Hippocampal formation (tissue), 2 donors: ENCODE results near the gene DLG2.

Experiments used
- DNase-seq, 2 donors: peaks; one replicate each; lab custom pipeline; 2025; lab: John Stamatoyannopoulos, UW

DLG2 gene

GRCh38 chr11:83933008-83933407 lies 1694.1 kb downstream of the DLG2 start:
- DNase-seq: no peak

DNA sequence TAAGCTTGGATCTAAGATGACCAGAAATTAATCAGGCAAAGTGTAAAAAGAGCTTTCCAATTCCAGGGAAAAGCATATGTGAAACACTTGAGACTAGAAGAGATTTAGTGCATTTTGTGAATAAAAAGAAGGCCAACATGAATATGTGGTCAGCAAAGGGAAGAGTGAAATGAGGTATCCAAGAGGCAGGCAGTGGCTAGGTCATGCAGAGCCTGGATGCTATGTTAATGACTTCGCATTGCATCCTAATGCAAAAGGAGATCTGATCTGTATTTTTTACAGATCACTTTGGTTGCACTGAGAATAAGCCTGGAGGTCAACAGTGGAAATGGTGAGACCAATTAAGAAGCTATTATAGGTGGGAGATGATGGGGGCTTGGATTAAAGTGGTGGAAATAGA lies 1699.7 kb downstream of the DLG2 start:
- no peak for DNase-seq

DNA sequence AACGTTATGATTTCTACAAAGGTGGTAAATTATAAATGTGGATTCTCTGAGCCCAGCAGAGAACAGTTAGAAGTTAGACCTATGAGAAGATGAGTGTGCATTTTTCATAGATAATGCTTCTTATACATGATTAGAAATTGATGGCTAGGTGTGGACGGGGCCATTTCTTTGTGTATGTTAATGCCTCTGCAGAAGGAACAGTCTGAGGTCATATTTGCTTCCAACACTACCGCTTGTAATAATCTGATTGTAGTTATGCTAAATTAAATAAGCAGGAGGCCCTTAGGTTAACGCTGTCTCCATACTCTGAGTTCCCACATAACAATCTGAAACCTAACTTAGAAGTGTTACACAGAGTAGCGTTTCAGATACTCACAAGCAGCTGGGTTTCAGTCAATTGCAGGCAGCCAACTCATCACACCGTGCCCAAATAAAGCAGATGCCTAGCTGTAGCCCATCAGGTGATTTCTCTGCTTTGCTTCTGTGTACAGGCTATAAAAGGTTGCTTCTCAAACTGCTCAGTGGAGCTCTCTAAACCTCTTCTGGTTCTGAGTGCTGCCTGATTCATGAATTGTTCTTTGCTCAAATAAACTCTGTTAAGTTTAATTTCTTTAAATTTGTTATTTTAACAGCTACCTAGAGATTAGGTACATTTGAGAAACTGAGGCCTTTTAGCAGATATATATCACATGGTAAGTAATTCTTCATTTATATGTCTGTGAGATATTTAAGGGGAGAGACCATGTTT lies 1702.2 kb downstream of the DLG2 start:
- no peak for DNase-seq

GRCh38 chr11:83923961-83924360 lies 1703.2 kb downstream of the DLG2 start:
- DNase-seq: no peak

- DNase-seq: no peak
These were observed 1704.2 kb downstream of the DLG2 start for GRCh38 chr11:83922953-83923352.

DNA sequence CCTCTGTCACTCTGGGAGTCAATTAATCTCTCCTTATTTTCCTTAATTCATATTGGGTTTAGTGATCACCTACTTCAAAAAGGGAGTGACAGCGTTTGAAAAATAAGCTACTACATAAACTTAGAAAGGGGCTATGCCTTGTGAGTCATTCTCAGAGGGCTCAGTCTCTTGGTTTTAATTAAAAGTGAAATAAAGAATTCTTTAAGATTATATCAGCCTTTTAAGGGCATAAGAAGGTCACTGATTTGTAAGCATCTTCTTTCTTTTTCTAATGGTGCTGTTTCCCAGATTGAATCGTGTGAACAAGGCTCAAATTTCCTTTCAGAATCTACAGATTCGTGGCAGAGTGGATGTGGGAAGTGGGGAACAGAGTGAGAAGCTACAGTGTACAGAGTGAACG lies 1704.8 kb downstream of the DLG2 start:
- DNase-seq: no peak

- no peak for DNase-seq
These were observed 1705.5 kb downstream of the DLG2 start for GRCh38 chr11:83921447-83922192.

DNA sequence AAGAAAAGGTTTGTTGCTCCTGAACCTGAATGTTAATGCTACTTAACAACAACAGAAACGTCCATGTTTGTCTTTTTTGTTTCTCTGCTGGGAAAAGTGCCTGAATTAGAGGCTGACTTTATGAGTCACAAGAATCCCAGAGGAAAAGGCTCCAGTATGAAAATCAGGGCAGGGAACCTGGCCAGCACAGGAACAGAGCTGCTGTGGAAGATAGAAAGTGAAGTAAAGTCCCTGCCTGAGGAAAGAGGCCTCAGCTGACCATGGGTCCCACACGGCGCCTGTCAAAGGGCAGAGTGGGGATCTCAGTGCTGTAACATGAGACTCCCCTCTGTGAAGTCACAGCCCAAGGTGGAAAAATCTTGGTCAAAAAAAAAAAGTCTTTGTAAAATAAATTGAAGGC lies 1708.7 kb downstream of the DLG2 start:
- no peak for DNase-seq

GRCh38 chr11:83914995-83915394 lies 1712.1 kb downstream of the DLG2 start:
- no peak for DNase-seq

DNA sequence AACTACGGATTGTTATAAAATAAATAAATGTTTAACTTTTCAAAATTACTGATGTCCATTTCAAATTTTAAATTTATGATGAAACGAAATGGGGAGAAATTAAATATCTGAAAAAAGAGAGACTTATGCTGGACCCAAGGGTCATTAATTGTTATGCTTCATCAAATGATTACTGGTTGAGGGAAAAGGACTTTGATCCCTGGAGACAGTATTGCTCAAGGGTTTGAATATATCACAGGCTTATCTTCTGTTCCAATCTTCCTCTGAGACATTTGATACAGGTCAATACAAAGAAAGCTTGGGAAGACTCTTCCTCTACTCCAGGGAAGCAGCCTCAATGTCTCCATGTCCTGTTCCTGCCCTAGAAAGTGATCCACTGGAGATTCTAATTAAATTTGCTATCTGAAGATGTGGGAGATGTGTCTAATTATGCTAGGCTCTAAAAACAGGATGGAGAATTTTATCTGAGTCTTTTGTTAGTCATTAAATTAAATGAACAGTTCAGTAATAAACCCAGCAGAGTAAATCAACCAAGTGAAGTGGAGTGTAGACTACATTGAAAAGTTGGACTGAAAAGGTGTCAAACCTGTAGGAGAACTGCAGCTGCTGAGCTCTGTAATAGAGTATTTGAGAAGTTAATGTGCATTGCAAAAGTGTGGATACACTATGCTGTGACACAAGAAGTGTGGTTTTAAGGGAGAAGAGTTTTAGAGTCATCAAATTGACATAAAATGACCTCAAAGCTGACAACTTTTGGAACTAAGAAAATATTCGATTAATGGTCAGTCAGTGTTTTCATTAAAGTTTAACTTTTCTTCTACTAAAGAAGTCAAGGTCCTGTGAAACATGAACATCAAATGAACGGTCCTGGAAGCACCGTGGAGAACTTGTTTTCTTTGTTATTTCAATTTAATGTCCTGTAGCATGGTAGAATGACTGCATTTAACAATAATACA lies 1717.3 kb downstream of the DLG2 start:
- DNase-seq: no peak

DNA sequence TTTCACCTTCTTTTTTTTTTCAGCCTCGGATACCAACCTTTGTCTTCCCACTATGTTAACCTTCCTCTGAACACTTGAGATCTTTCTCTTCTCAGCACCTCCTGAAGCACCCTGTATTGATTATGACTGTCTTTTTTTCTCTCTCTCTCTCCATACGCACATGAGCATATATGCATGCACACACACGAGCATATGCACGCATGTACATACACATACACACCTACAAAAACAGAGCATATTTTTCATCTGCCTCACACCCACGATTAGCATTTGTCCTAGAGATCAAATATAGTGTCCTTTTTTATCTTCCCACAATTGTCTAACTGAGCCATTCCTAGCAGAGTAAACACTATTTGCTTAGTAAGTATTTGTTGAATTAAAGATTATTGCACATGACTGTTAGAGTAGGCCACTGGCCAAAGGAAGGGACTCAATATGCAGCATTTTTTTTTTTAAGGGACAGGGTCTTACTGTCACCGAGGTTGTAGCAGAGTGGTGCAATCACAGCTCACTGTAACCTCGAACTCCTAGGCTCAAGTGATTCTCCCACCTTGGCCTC lies 1718.8 kb downstream of the DLG2 start:
- no peak for DNase-seq

- no peak for DNase-seq
These were observed 1731.6 kb downstream of the DLG2 start for GRCh38 chr11:83895516-83895915.

DNA sequence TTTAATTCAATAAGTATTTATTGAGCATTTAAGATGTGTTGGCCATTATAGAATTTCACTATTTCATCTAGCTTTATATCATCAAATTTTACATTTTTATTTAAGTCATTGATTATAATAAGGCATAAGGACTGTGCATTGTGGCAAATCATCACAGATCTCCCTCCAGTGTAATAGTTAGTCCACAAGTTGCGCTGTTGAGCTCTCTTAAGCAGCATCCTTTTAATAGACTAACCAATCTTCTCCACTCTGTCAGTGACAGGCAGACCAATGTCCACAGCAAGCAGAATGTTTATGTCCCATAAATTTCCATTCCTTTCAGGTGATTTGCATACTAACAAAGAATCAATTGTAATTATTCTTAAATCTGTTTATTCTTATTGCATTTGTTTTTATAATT lies 1745.7 kb downstream of the DLG2 start:
- DNase-seq: no peak

DNA sequence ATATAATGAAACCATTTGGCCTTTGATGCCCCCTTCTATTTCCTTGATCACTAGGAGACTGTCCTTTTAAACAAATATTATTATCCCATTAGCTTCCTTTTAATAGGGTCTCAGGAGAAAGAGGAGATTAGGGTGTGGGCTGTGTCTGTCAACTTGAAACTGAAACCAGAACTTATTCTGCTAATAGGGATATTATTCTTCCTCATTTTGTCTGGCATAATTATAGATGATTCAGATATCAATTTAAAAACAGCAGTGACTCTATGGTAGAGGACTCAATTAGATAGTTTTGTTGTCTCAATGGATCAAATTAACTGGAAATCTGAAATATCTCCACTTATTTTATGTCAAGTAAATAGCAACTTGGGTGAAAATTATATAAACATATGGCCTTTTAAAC lies 1756.1 kb downstream of the DLG2 start:
- DNase-seq: no peak

GRCh38 chr11:83866655-83867054 lies 1760.5 kb downstream of the DLG2 start:
- DNase-seq: no peak

- DNase-seq: no peak
These were observed 1761.3 kb downstream of the DLG2 start for GRCh38 chr11:83865636-83866461.

DNA sequence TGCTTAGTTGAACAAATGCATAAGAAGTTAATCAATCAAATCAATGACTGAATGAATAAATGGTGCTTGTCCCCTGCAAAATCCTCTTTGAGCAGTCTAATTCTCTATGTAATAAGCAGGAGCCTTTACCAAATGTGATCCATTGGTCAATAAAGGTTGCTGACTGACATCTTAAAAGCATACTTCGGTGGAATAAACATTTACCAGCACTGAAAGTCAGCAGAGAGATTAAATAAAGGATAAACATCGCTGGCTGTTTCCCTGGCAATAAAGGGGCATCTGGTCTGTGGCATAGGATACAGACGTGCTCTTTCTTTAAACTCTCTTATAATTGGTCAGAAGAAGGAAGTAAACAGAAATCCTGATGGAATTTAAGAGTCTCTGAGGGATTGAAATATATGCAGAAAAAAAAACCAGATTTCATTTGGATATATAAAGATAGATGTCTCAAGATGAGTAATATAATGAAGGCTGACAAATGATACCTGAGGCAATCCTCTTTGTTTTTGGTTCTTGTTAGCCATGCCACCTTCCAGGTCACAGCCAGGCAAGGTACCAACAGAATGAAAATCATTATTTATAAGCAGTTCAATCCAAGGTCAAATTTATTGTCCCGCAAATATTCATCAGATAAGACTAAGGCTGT lies 1762.6 kb downstream of the DLG2 start:
- no peak for DNase-seq

DNA sequence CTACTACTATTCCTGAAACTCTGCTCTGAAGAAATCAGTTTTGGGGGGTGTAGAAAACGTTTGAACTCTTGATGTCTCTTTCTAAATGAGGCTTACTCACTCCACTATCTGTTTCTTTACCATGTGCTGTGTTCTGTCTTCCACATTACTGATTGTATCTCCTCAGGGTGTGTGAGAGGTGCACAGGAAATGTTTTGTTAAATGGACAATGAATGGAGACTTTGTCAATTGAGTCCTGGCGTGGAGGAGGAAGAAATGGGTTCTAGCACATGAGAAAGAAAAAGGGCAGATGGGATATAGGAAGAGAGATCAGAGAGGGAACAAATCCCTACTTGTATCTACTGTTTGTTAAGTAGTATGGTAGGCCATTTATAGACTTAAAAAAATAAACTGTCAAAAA lies 1763.9 kb downstream of the DLG2 start:
- DNase-seq: no peak

DNA sequence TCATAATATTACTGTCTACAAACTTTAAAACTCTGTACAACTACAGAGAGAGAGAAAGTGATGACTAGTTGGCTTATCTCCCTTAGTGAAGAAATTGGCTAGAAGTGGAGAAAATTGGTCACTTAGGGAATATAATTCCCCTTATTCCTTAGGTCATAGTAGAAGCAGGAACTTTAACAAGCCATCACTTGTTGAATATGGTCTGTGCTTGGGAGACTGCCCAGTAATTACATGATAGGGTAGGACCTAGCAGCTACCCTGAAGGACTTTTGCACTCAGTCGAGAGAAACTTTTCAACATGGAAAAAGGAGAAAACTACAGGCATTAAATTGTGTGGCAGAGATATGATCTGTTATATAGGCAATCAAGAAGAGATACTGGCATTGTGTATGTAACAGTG lies 1764.5 kb downstream of the DLG2 start:
- DNase-seq: no peak

GRCh38 chr11:83862033-83862432 lies 1765.1 kb downstream of the DLG2 start:
- no peak for DNase-seq

DNA sequence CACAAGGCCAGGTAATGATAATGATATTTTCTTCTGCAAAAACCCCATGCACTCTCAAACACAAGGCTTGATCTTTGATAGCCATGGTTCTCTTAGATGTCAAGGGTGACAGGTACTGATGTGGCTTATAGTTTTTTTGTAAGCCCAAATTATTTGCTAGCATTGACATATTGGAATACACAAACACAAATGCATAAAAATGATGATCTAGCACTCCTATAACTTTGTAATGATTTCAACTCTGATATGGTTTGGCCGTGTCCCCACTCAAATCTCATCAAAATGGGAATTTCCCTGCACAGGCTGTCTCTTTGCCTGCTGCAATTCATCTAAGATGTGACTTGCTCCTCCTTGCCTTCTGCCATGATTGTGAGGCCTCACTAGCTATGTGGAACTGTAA lies 1768.5 kb downstream of the DLG2 start:
- no peak for DNase-seq
